GM21423 (cell line): ENCODE results near the gene HACE1.
"Not testable (repeated sequence)": the region's sequence is repeated elsewhere in the genome, so short reads cannot be mapped to it uniquely, and the experiment has no call there.

Experiments used
- ATAC-seq: cut with Tn5 transposase; IDR thresholded peaks from one replicate; pipeline ENCODE4 v1.9.1; 2021; ENCODE audit warnings: mild to moderate bottlenecking, moderate library complexity; ENCODE audit not compliant: unreplicated experiment

The HACE1 gene

DNA sequence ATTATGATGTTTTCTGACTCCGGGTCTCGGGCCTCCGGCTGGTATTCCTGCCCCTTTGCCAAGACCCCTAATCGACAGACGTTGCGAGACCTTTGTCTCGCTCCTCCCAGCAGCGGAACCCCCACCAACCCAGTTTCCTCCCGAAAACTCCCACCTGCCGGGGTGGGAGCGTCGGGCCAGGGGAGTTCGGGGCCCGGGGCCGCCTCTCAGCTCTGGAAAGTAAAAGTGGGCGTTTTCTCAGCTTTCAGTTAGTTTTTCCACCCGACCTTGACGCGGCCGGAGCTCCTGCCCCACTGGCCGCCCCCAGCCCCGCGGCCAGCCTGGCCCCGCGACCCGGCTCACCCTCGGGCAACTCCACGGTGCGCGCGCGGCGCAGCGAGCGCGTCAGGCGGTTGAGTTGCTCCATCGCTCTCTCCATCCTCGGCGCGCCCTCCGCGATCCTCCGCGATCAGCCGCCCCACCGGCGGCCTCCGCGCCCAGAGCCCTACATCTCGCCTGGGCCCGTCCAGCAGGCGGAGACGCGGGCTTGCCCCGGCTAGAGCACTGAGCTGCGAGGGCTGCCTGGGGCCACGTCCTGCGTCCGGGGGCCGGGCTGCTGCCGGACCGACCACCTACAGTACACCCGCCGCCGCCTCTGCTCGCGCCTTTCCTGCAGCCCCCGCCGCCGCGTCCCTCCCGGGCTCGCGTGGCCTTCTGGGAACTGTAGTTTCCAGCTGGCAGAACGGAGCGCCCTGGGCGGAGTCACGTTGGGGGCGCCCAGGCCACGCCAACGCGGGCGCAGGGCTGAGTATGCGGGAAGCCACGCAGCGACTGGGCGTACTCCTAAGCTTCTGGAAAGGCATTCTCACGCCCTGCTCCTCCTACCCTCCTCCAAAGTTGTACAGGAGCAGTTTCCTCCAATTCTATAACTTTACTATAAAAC lies at the start of gene HACE1:
TSS of gene HACE1 (minus strand) at position 695 of the 922 bp plus-strand sequence. CDS start at position 418, 277 bp downstream.
- peak; percentile 99 for ATAC-seq

DNA sequence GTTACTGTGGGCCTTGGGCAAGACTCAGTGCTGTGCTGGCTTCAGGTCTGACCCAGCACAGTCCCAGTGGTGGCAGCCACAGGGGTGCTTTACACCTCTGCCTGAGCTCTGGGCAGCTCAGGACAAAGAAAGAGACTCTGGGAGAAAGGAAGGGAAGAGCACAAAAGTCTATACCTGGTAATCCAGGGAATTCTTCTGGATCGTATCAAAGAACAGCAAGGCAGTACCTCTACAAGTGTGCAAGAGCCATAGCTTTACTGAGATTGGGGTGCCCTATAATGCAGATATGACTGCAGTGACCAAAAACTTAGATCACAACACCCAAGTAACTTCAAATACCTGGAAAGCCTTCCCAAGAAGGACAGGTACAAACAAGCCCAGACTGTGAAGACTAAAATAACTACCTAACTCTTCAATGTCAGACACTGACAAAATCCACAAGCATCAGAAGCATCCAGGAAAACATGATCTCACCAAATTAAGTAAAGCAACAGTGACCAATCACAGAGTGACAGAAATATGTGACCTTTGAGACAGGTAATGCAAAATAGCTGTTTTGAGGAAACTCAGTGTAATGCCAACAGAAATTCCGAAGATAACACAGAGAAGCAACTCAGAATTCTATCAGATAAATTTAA lies 49.3 kb upstream of the HACE1 start:
- no peak for ATAC-seq

DNA sequence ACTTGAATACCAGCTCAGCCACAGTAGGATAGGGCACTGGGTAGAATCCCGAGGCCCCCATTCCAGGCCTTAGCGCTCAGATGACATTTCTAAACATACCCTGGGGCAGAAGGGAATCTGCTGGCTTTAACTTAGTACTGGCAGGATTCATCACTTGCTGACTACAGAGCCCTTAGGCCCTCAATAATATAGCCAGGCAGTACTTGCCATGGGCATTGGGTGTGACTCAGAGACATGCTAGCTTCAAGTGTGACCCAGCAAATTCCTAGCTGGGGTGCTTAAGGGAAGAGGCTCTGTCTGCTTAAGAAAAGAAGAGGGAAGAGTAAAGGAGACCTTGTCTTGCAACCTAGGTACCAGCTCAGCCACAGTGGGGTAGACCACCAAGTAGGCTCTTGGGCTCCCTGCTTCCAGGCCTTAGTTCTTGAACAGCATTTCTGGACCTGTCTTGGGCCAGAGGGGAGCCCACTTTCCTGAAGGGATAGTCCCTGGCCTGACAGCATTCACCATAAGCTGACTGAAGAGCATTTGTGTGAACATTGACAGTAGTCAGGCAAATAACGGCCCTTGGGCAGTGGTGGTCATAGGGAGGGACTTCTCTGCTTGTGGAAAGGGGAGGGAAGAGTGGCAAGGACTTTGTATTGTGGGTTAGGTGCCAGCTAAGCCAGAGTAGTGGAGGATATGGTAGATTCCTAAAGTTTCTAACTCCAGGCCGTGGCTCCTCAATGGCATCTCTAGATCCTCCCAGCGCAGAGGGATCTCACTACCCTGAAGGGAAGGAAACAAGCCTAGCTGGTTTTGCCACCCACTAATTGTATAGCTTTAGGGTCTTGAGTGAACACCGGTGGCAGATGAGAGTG lies 48.5 kb upstream of the HACE1 start:
- no peak for ATAC-seq

DNA sequence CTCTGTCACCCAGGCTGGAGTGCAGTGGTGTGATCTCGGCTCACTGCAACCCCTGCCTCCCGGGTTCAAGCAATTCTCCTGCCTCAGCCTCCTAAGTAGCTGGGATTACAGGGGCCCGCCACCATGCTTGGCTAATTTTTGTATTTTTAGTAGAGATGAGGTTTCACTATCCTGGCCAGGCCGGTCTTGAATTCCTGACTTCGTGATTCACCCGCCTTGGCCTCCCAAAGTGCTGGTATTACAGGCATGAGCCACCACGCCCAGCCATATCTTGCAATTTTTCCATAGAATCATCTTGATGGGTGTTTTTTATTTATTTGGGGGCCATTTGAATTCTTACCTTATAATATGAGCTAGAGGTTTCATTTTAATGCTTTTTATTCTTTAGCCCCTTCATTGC lies 39.2 kb upstream of the HACE1 start:
- ATAC-seq = not testable (repeated sequence)

GRCh38 chr6:104896914-104897313 lies 37.2 kb upstream of the HACE1 start:
- ATAC-seq = no peak

DNA sequence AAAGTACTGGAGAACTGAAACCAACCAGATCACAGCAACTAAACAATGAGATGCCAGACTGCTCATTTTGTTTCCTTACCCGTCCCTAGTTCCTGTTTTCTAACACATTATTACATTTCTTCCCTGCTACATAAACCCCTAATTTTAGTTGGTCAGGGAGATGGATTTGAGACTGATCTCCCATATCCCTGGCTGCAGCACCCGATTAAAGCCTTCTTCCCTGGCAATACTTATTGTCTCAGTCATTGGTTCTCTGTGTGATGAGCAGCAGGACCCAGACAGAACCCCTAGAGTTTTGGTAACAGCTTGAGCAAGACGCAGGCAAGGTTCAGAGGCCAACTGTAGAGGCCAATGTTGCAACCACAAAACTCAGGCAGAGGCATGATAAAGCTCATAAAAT lies 28.3 kb upstream of the HACE1 start:
- ATAC-seq = no peak

GRCh38 chr6:104887350-104887749 lies 27.6 kb upstream of the HACE1 start:
- no peak for ATAC-seq

DNA sequence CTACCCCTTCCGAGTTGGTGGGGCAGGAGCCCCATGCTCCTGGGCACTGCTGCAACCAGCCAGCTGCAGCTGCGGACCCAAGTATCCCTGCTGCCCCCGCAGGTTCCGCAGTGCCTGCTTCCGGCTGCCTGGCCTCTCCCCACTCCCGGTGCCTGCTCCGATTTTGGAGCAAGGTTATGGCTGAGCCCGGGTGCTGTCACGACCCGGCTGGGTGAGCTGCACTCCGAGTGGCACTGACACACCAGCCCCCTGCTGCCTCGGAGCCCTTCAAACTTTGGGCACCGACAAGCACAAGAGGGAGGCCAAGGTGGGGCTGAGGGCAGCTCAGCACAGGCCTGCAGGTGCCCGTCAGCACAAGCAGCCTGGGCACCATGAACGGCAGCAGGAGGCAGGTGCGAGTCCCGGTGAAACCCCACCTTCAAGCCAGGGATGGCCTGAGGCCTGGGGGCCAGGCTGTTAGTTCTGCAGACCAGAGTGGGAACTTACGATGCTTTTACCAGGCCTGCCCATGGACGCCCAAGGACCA lies 25.9 kb upstream of the HACE1 start:
- no peak for ATAC-seq

DNA sequence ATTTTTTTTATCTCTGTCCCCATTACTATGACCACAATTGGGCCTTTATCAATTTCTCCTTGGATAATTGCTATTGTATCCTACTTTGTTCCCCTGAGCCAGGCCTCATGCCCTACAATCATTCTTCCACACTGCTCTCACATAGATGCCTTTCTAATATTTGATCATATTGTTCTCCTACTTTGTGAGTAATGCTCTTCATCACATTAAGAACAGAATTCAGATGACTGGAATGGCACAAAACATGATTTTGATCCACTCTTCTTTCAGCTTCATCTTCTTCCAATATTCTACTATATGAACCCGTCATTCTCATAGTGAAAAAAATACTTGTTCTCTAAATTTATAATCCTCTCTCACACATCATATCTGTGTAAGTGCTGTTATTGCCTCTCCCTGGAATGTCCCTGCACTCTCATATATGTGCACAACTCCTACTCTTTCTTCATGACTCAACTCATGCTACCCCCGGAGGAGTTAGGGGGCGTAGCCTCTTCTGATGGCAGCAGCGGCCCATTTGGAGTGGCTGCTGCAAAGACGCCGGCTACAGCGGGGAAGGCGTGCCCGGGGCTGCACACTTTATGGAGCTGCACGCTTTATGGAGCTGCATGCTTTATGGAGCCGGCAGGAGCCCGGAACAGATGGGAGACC lies 25.3 kb upstream of the HACE1 start:
- no peak for ATAC-seq

- no peak for ATAC-seq
Observed at GRCh38 chr6:104881964-104882668, 22.4 kb upstream of the HACE1 start.

DNA sequence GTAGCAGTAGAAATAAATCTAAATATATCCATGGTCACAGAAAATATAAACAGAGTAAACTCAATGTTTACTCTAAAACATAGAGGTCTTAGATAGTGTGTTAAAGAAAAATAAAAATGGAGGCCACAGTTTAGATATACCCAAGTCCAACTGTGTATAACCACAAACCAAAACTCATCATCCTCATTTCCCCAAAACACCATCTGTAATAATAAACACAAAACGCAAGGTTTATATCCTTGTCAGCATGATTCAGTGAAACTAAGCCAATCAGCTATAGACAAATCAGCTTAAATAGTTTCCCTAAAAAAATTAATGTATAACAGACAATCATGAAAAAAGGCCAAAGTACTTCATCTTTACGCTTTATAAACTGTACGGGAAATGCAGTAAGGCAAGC lies 2.7 kb upstream of the HACE1 start:
- no peak for ATAC-seq

GRCh38 chr6:104860221-104860620 lies 502 bp upstream of the HACE1 start:
- no peak for ATAC-seq

- no peak for ATAC-seq
Observed at GRCh38 chr6:104858642-104859041, 1.1 kb downstream of the HACE1 start.

- ATAC-seq = no peak
Observed at GRCh38 chr6:104855507-104855906, 4.2 kb downstream of the HACE1 start.

DNA sequence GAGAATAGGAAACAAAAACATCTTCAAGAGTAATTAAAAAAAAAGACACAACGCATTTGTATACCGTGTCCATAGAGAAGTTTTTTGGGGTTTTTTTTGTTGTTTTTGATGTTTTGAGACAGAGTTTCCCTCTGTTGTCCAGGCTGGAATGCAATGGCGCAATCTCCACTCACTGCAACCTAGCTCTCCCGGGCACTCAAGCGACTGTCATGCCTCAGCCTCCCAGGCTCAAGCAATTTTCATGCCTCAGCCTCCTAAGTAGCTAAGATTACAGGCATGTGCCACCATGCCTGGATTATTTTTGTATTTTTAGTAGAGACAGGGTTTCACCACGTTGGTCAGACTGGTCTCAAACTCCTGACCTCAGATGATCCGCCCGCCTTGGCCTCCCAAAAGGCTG lies 12.0 kb downstream of the HACE1 start:
- not testable (repeated sequence) for ATAC-seq

DNA sequence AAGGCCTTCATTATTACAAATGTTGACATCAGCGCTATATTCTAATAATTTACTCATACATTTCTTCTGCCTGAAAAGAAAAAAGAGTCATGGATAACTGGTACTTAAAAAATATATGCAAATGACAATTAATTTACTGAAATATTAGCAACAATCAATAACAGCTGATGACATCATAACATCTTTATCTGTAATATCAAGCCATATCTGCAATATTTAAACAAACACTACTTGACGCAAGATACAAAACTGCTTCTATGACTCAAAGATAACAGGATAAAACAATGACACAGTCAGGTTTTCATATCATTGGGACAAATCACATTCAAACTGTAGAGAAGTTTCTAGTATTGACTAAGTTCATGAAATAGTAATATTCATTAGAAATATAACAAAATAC lies 16.5 kb downstream of the HACE1 start:
- ATAC-seq = no peak

- no peak for ATAC-seq
Observed at GRCh38 chr6:104837158-104837557, 22.6 kb downstream of the HACE1 start.

GRCh38 chr6:104836479-104837020 lies 23.2 kb downstream of the HACE1 start:
- not testable (repeated sequence) for ATAC-seq

DNA sequence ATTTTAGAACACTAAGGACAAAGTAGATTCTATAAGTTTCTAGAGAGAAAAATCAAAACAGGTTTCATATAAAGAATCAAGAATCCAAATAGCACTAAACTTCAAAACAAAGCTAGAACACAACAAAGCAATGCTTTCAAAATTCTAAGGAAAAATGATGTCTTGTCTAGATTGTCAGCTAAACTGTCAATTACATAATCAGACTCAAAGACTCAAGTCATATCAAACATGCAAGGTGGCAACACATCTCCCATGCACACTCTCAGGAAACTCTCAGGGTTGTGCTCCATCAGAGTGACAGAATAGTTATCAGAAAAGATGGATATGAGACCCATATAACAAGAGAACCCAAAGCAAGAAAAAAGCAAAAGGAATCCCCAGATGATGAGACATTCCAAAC lies 23.9 kb downstream of the HACE1 start:
- no peak for ATAC-seq
